Upper lobe of right lung (tissue), 1 donor: ENCODE measurements around the gene ANO10. TPM values are rescaled to one million over a fixed set of nuclear protein-coding genes. Genes with fewer than 3 reads are reported as not detected.
A peak's percentile ranks its signal among the peaks of the same experiment; 100 is the strongest.

Experiments used
- ATAC-seq: fragments of 200-7000 bp; cut with Tn5 transposase; one replicate; pipeline ENCODE4 v1.9.1; 2020; ENCODE audit warnings: mild to moderate bottlenecking, moderate library complexity
- DNase-seq: peaks from one replicate; pipeline ENCODE4 v3.0.0-alpha.2; 2020
- H3K27ac ChIP-seq: fragments of 200-600 bp; one replicate; pipeline ENCODE4 v1.8.0; 2022
- H3K27me3 ChIP-seq: fragments of 200-600 bp; one replicate; pipeline ENCODE4 v1.8.0; 2022; ENCODE audit warnings: mild to moderate bottlenecking
- H3K36me3 ChIP-seq: fragments of 200-600 bp; one replicate; pipeline ENCODE4 v1.8.0; 2022
- H3K4me1 ChIP-seq: fragments of 200-600 bp; one replicate; pipeline ENCODE4 v1.8.0; 2022
- H3K4me3 ChIP-seq: fragments of 200-600 bp; one replicate; pipeline ENCODE4 v1.8.0; 2022; ENCODE audit warnings: mild to moderate bottlenecking
- H3K9me3 ChIP-seq: fragments of 200-600 bp; one replicate; pipeline ENCODE4 v1.8.0; 2022
- CTCF ChIP-seq: fragments of 200-600 bp; IDR thresholded peaks from one replicate; pipeline ENCODE4 v1.8.0; 2022; ENCODE audit warnings: antibody characterized with exemption
- intact Hi-C: fragments of 100-400 bp; cut with DNase I; formaldehyde crosslinking; loops from one replicate; pipeline ENCODE4 v1.11.0; 2022
- total RNA-seq: library from RNA; stranded (reverse); fragmentation: NEBNext Ultra II Directional; extraction: Animal tissue kit (Norgen Biotek cat#: 25700); gene quantifications from one replicate; pipeline ENCODE4 v1.2.1, GENCODE V29; 2021
- donor health status: DM: no; HTN: yes; CAD: no; lungs with severe emphysema.

The ANO10 gene
- total RNA-seq, 1 donor from 2014 or later, result 30.6 TPM

GRCh38 chr3:43650345-43650744 is 28.5 kb upstream of the ANO10 start:
- Histone ChIP-seq H3K36me3 (no peaks in the 10 kb centered on the region), H3K9me3 (no peaks in the 10 kb centered on the region), H3K27ac (no peak overlapping the region), H3K27me3 (no peaks in the 10 kb centered on the region), H3K4me3 (no peak overlapping the region), H3K4me1 (no peaks in the 10 kb centered on the region)
- intact Hi-C loops, result no loop called here
- no peak for TF ChIP-seq CTCF
- DNase-seq (no peak), ATAC-seq (no peak)

- no peaks in the 10 kb centered on the region for H3K27me3 ChIP-seq
- peak overlapping the region; percentile 8 for H3K4me3 ChIP-seq
- DNase-seq (peak; percentile 32), ATAC-seq (peak; percentile 16)
- intact Hi-C loops, result no loop called here
- no peak for TF ChIP-seq CTCF
- H3K4me1 ChIP-seq, result no peaks in the 10 kb centered on the region
- no peaks in the 10 kb centered on the region for H3K9me3 ChIP-seq
- no peak overlapping the region for H3K27ac ChIP-seq
- H3K36me3 ChIP-seq, result no peaks in the 10 kb centered on the region
Measured at GRCh38 chr3:43649365-43649968, 27.7 kb upstream of the ANO10 start.

GRCh38 chr3:43648957-43649356 is 27.1 kb upstream of the ANO10 start:
- intact Hi-C loops, result no loop called here
- no peak overlapping the region for H3K27ac ChIP-seq
- ATAC-seq, result no peak
- no peaks in the 10 kb centered on the region for H3K27me3 ChIP-seq
- no peaks in the 10 kb centered on the region for H3K4me1 ChIP-seq
- H3K9me3 ChIP-seq, result no peaks in the 10 kb centered on the region
- no peaks in the 10 kb centered on the region for H3K36me3 ChIP-seq
- H3K4me3 ChIP-seq, result no peak overlapping the region
- no peak for TF ChIP-seq CTCF
- DNase-seq, result no peak

GRCh38 chr3:43647331-43648166 is 25.7 kb upstream of the ANO10 start:
- no peak for DNase-seq
- Histone ChIP-seq H3K27ac (no peak overlapping the region), H3K9me3 (no peaks in the 10 kb centered on the region), H3K4me1 (no peaks in the 10 kb centered on the region), H3K4me3 (no peak overlapping the region), H3K27me3 (no peaks in the 10 kb centered on the region), H3K36me3 (no peaks in the 10 kb centered on the region)
- TF ChIP-seq CTCF, result no peak
- intact Hi-C loops, result no loop called here
- ATAC-seq, result no peak

- DNase-seq (no peak), ATAC-seq (peak; percentile 13)
- H3K36me3 ChIP-seq, result no peaks in the 10 kb centered on the region
- H3K27me3 ChIP-seq, result no peaks in the 10 kb centered on the region
- no peak for TF ChIP-seq CTCF
- no peak overlapping the region for H3K27ac ChIP-seq
- H3K4me3 ChIP-seq, result no peak overlapping the region
- intact Hi-C loops, result no loop called here
- H3K9me3 ChIP-seq, result no peaks in the 10 kb centered on the region
- peaks cover 6% of the 10 kb centered on the region for H3K4me1 ChIP-seq
Measured at GRCh38 chr3:43644443-43644842, 22.6 kb upstream of the ANO10 start.
